ENCODE measurements around the gene UBAC1. TPM values are rescaled to one million over a fixed set of nuclear protein-coding genes. Genes with fewer than 3 reads are reported as not detected.

Gene UBAC1
- total and polyA plus RNA-seq, 10 of the 15 experiments (the other 5 are each of a cell fraction or from before 2014, with no cell fraction given), result 16.7 to 54.6 (median 38.5) TPM

DNA sequence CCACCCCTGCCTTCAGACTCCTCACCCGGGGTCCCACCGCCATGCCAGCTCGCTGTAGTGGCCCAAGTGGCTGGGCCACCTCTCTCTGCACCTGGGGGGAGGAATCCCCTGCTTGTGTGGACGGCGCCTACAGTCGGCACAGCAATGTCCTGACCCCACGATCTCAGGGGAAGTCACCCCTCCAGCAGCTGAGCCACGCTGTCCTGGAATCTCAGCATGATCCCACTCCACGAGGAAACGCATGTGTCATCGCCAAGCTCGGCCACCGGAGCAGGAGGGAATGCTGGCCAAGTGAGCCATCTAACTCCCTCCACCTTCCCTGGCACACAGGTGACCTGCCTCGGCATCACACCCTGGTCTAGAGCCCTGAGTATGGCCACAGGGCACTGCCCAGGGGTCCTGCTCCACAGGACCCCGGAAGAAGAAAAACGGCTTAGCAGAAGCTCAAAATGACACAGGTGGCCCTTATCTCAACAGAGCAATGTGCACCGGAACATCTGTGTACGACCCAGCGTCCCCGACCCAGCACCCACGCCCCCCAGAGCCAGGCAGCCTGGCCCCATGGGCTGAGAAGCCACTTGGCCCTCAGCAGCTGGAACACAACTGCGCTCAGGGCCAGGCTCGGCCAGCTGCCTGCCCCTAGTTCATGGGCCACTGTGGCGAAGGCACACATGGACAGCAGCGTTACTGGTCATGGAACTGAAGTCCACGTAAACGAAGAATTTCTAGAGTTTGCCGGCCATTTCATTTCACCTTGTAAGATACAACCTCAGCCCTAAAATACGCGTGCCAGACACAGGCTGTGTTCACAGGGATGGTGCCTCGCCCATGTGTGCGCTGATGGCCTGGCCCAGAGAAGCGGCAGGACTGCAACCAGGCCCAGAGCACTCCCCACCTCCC, 30.5 kb downstream of the UBAC1 start:
- intact Hi-C loops (cut with micrococcal nuclease; ENCODE audit: unreplicated experiment) (no loop called here), in situ Hi-C loops (cut with MboI) (no loop called here)
- POLR2A ChIA-PET, result no interaction called here
- SMC1A ChIA-PET (ENCODE audit: uncharacterized antibody, unreplicated experiment), result no interaction called here
- CTCF ChIA-PET, result no interaction called here
- Histone ChIP-seq H3K4me1 (ENCODE audit: control insufficient read depth, insufficient read depth, low read length) (peaks cover 18% of the 10 kb centered on the region), H3K4me3 (no peak overlapping the region), H3K9ac (ENCODE audit: control insufficient read depth, insufficient read depth, low read length) (no peak overlapping the region), H3K4me2 (ENCODE audit: control insufficient read depth, insufficient read depth) (no peak overlapping the region), H3K9me3 (replicated peaks; ENCODE audit: control insufficient read depth, insufficient read depth, low read length) (no peaks in the 10 kb centered on the region), H3K79me2 (ENCODE audit: control insufficient read depth, insufficient read depth, low read length) (no peaks in the 10 kb centered on the region), H2AFZ (ENCODE audit: control insufficient read depth, low read depth, low read length) (no peak overlapping the region), H3K36me3 (ENCODE audit: control insufficient read depth in 2 of 2, insufficient read depth in 2 of 2, low read length in 1 of 2) (peaks cover 4 to 8% of the 10 kb centered on the region in 2 experiments; a peak in 3 of 4 replicates), H3K27me3 (replicated peaks in 1 of 2; ENCODE audit: control insufficient read depth in 2 of 2, insufficient read depth in 2 of 2, low read length in 1 of 2) (no peaks in the 10 kb centered on the region), H4K20me1 (ENCODE audit: control insufficient read depth, insufficient read depth) (no peaks in the 10 kb centered on the region), H3K27ac (ENCODE audit: control insufficient read depth, insufficient read depth) (no peak overlapping the region)
- WGBS (ENCODE audit: insufficient coverage, insufficient replicate concordance, low lambda C conversion rate, missing lambda C conversion rate), result 97% methylated on average over 33 of the region's 33 CpGs
- no peak for ATAC-seq
- FAIRE-seq, result no peak
- DNase-seq (ENCODE audit: low read depth, low spot score), result no peak
- RAD21 ChIA-PET (ENCODE audit: unreplicated experiment), result no interaction called here
- no TSS peak for BruUV-seq (replicated peaks)
- no peak for TF ChIP-seq JUND (IDR thresholded peaks at IDR 0.05; ENCODE audit: low read depth, low read length)
- TF ChIP-seq IKZF1 (conservative IDR thresholded peaks at IDR 0.05), result no peak
- TF ChIP-seq HDAC6 (IDR thresholded peaks at IDR 0.05; ENCODE audit: unreplicated experiment), result no peak
- no peak for TF ChIP-seq CREM (IDR thresholded peaks at IDR 0.05; ENCODE audit: low read depth)
- no peak for TF ChIP-seq CBX3 (IDR thresholded peaks at IDR 0.05; ENCODE audit: borderline replicate concordance, low read depth)

DNA sequence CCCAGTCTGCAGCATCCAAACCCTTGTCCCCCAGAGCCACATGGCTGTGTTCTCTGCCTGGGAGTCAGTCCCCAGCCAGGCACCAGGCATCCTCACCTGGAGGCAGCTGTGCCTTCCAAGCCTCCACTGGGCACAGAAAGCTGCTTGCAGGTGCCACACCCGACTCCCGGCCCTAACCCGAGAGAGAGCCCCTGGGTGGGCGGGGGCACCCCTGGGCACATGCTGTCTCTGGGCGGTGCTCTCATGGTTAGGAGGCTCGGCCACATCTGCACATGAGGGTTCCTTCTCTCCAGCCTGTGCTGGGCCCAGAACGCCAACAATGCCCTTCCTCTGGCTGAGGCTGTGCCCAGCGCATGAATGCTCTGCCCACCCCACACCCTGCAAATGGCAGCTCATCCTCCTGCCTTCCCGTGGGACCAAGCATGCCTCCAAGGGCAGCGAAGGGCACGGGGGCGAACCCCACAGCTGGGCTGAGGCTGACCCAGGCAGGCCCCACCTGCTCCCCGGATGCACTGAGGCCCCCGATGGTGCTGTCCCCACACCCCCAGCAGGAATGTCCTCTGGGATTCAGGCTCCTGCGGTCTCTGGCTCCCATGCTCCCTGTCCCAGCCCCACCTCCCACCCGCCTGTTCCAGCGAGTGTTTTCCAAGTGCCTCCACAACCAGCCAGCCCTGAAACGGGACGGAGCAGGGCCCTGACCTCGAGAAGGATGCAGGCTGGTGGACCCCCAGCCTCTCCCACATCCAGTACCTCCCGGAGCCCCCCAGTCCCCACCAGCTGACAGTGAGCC, 31.3 kb downstream of the UBAC1 start:
- H3K79me2 ChIP-seq (ENCODE audit: control insufficient read depth, insufficient read depth, low read length), result no peaks in the 10 kb centered on the region
- no TSS peak for BruUV-seq (replicated peaks)
- no peak overlapping the region for H3K9ac ChIP-seq (ENCODE audit: control insufficient read depth, insufficient read depth, low read length)
- no peaks in the 10 kb centered on the region for H3K27me3 ChIP-seq (replicated peaks in 1 of 2; ENCODE audit: control insufficient read depth in 2 of 2, insufficient read depth in 2 of 2, low read length in 1 of 2)
- H3K4me1 ChIP-seq (ENCODE audit: control insufficient read depth, insufficient read depth, low read length), result peaks cover 22% of the 10 kb centered on the region
- no peak for ATAC-seq
- no peak overlapping the region for H3K27ac ChIP-seq (ENCODE audit: control insufficient read depth, insufficient read depth)
- H4K20me1 ChIP-seq (ENCODE audit: control insufficient read depth, insufficient read depth), result no peaks in the 10 kb centered on the region
- in situ Hi-C loops (cut with MboI), result no loop called here
- FAIRE-seq, result no peak
- no peak overlapping the region for H2AFZ ChIP-seq (ENCODE audit: control insufficient read depth, low read depth, low read length)
- 91% methylated on average over 17 of the region's 21 CpGs for WGBS (ENCODE audit: insufficient coverage, insufficient replicate concordance, low lambda C conversion rate, missing lambda C conversion rate)
- POLR2A ChIA-PET, result no interaction called here
- CTCF ChIA-PET, result no interaction called here
- intact Hi-C loops (cut with micrococcal nuclease; ENCODE audit: unreplicated experiment), result no loop called here
- SMC1A ChIA-PET (ENCODE audit: uncharacterized antibody, unreplicated experiment), result no interaction called here
- no peaks in the 10 kb centered on the region for H3K9me3 ChIP-seq (replicated peaks; ENCODE audit: control insufficient read depth, insufficient read depth, low read length)
- DNase-seq (ENCODE audit: low read depth, low spot score), result no peak
- no peak overlapping the region for H3K4me3 ChIP-seq
- H3K36me3 ChIP-seq (ENCODE audit: control insufficient read depth in 2 of 2, insufficient read depth in 2 of 2, low read length in 1 of 2), result peaks cover 4 to 8% of the 10 kb centered on the region in 2 experiments; a peak in 3 of 4 replicates
- RAD21 ChIA-PET (ENCODE audit: unreplicated experiment), result no interaction called here
- H3K4me2 ChIP-seq (ENCODE audit: control insufficient read depth, insufficient read depth), result no peak overlapping the region
- TF ChIP-seq, protein P1, sequence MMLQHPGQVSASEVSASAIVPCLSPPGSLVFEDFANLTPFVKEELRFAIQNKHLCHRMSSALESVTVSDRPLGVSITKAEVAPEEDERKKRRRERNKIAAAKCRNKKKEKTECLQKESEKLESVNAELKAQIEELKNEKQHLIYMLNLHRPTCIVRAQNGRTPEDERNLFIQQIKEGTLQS (IDR thresholded peaks at IDR 0.05; ENCODE audit: borderline replicate concordance, extremely low read depth, low read depth, low read length), result no peak
- TF ChIP-seq BMI1 (IDR thresholded peaks at IDR 0.05; ENCODE audit: borderline replicate concordance), result no peak
- no peak for TF ChIP-seq POLR2A (IDR thresholded peaks at IDR 0.05; ENCODE audit: low read depth, low read length)
- no peak for TF ChIP-seq ZZZ3 (IDR thresholded peaks at IDR 0.05; ENCODE audit: control insufficient read depth, insufficient read length, low read depth)
- TF ChIP-seq FOS (IDR thresholded peaks at IDR 0.05; ENCODE audit: borderline replicate concordance, extremely low read depth, insufficient read length), result no peak
- TF ChIP-seq HDGF (IDR thresholded peaks at IDR 0.05), result no peak
- TF ChIP-seq, protein P2, sequence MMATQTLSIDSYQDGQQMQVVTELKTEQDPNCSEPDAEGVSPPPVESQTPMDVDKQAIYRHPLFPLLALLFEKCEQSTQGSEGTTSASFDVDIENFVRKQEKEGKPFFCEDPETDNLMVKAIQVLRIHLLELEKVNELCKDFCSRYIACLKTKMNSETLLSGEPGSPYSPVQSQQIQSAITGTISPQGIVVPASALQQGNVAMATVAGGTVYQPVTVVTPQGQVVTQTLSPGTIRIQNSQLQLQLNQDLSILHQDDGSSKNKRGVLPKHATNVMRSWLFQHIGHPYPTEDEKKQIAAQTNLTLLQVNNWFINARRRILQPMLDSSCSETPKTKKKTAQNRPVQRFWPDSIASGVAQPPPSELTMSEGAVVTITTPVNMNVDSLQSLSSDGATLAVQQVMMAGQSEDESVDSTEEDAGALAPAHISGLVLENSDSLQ (IDR thresholded peaks at IDR 0.05), result no peak
- no peak for TF ChIP-seq CHD2 (IDR thresholded peaks at IDR 0.05; ENCODE audit: borderline replicate concordance, low read depth, low read length)
- TF ChIP-seq KDM1A (IDR thresholded peaks at IDR 0.05; ENCODE audit: borderline replicate concordance), result no peak
- no peak for TF ChIP-seq ZNF622 (IDR thresholded peaks at IDR 0.05)
